ENCODE data around the gene CMTR1. TPM values are rescaled to one million over a fixed set of nuclear protein-coding genes. Genes with fewer than 3 reads are reported as not detected.
A peak's percentile ranks its signal among the peaks of the same experiment; 100 is the strongest.

The CMTR1 gene
- total RNA-seq, 4 donors from 2014 or later = 39.3 to 45.0 (median 40.9) TPM

DNA sequence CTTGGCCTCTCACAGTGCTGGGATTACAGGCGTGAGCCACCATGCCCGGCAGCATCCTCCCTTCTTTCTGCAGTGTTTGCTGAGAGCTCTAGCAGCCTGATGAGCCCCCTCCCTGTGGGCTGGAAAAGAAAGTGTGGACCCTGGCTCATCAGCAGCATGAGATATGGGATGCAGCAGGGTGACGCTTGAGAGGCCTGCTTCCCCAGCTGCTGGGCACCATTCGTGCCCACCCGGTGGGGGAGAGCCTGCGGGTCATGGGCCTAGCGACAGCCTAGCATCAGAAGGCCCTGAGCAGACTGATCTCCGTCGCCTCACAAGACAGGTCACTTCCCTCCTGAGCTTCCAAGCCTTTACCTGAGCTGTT, 82.7 kb downstream of the CMTR1 start:
- H3K9me3 ChIP-seq = peaks cover 0 to 7% (median 0%) of the 10 kb centered on the region in 4 donors
- peaks cover 0 to 17% (median 9%) of the 10 kb centered on the region in 4 donors for H3K4me1 ChIP-seq
- TF ChIP-seq, protein P1, sequence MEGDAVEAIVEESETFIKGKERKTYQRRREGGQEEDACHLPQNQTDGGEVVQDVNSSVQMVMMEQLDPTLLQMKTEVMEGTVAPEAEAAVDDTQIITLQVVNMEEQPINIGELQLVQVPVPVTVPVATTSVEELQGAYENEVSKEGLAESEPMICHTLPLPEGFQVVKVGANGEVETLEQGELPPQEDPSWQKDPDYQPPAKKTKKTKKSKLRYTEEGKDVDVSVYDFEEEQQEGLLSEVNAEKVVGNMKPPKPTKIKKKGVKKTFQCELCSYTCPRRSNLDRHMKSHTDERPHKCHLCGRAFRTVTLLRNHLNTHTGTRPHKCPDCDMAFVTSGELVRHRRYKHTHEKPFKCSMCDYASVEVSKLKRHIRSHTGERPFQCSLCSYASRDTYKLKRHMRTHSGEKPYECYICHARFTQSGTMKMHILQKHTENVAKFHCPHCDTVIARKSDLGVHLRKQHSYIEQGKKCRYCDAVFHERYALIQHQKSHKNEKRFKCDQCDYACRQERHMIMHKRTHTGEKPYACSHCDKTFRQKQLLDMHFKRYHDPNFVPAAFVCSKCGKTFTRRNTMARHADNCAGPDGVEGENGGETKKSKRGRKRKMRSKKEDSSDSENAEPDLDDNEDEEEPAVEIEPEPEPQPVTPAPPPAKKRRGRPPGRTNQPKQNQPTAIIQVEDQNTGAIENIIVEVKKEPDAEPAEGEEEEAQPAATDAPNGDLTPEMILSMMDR (IDR thresholded peaks at IDR 0.05) = no peak
- TF ChIP-seq EP300 (IDR thresholded peaks at IDR 0.05) (no peak), POLR2A (IDR thresholded peaks at IDR 0.05) (no peak)
- 61 to 75% methylated on average over 4 to 8 of the region's 9 CpGs for WGBS, 2 donors
- no peak for DNase-seq (ENCODE audit: low spot score in 2 of 2)
- no peaks in the 10 kb centered on the region for H3K36me3 ChIP-seq
- peak overlapping the region in 3 of 4 donors; percentile 13 to 64 (median 64) for H3K27ac ChIP-seq
- peaks cover 0 to 23% of the 10 kb centered on the region in 2 donors for H3K27me3 ChIP-seq
- H3K4me3 ChIP-seq = no peak overlapping the region

- H3K27ac ChIP-seq = peak overlapping the region in 3 of 4 donors; percentile 13 to 64 (median 64)
- TF ChIP-seq, protein P1 (IDR thresholded peaks at IDR 0.05) = no peak
- TF ChIP-seq EP300 (IDR thresholded peaks at IDR 0.05) (no peak), POLR2A (IDR thresholded peaks at IDR 0.05) (no peak)
- H3K4me1 ChIP-seq = peaks cover 0 to 17% (median 9%) of the 10 kb centered on the region in 4 donors
- no peaks in the 10 kb centered on the region for H3K36me3 ChIP-seq
- peaks cover 0 to 22% of the 10 kb centered on the region in 2 donors for H3K27me3 ChIP-seq
- DNase-seq (ENCODE audit: low spot score in 2 of 2) = peak in 1 of 2 donors; percentile 8
- H3K9me3 ChIP-seq = peaks cover 0 to 7% (median 0%) of the 10 kb centered on the region in 4 donors
- no peak overlapping the region for H3K4me3 ChIP-seq
- WGBS, 2 donors = 23 to 26% methylated on average over 13 to 18 of the region's 18 CpGs
These were observed 83.3 kb downstream of the CMTR1 start for GRCh38 chr6:37516076-37516919.

GRCh38 chr6:37516920-37517405, 83.9 kb downstream of the CMTR1 start:
- Histone ChIP-seq H3K4me3 (no peak overlapping the region), H3K27me3 (peaks cover 0 to 16% of the 10 kb centered on the region in 2 donors), H3K9me3 (peaks cover 0 to 7% (median 0%) of the 10 kb centered on the region in 4 donors), H3K4me1 (peaks cover 0 to 17% (median 9%) of the 10 kb centered on the region in 4 donors), H3K36me3 (no peaks in the 10 kb centered on the region), H3K27ac (peak overlapping the region in 3 of 4 donors; percentile 13 to 64 (median 20))
- no peak for TF ChIP-seq POLR2A (IDR thresholded peaks at IDR 0.05)
- 54 to 65% methylated on average over 16 of the region's 16 CpGs for WGBS, 2 donors
- no peak for DNase-seq (ENCODE audit: low spot score in 2 of 2)

DNA sequence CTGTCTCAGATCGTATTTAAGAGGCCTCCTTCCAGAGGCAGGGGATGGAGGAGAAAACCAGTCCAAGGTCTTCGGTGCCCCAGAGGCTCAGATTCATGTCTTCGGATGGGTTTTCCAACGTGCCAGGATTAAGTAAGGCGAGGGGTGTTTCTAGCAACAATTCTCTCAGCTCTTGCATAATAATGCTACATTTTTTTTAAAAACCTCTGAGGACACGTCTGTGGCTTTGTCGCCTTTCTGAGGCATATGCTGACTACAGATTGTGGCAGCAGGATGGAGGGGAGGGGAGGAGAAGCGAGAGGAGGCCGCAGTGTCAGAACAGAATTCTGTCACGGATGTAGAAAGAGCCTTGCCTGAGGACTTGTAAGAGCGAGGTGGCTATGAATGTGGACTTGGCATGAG, 84.4 kb downstream of the CMTR1 start:
- TF ChIP-seq, protein P1 (IDR thresholded peaks at IDR 0.05) = no peak
- TF ChIP-seq EP300 (IDR thresholded peaks at IDR 0.05) = no peak
- TF ChIP-seq POLR2A (IDR thresholded peaks at IDR 0.05) = no peak
- Histone ChIP-seq H3K4me1 (peaks cover 0 to 17% (median 9%) of the 10 kb centered on the region in 4 donors), H3K27ac (peak overlapping the region in 1 of 4 donors; percentile 20), H3K36me3 (no peaks in the 10 kb centered on the region), H3K4me3 (no peak overlapping the region), H3K27me3 (peaks cover 0 to 14% of the 10 kb centered on the region in 2 donors), H3K9me3 (peaks cover 0 to 7% (median 0%) of the 10 kb centered on the region in 4 donors)
- 61 to 66% methylated on average over 11 of the region's 11 CpGs for WGBS, 2 donors
- no peak for DNase-seq (ENCODE audit: low spot score in 2 of 2)

- Histone ChIP-seq H3K4me3 (no peak overlapping the region), H3K4me1 (peaks cover 0 to 17% (median 9%) of the 10 kb centered on the region in 4 donors), H3K27ac (no peak overlapping the region), H3K27me3 (peaks cover 0 to 17% of the 10 kb centered on the region in 2 donors), H3K9me3 (peaks cover 0 to 7% (median 0%) of the 10 kb centered on the region in 4 donors), H3K36me3 (no peaks in the 10 kb centered on the region)
- no peak for DNase-seq (ENCODE audit: low spot score in 2 of 2)
- 81 to 94% methylated on average over 6 of the region's 6 CpGs for WGBS, 2 donors
- TF ChIP-seq POLR2A (IDR thresholded peaks at IDR 0.05) = no peak
- TF ChIP-seq, protein P1 (IDR thresholded peaks at IDR 0.05) = no peak
- no peak for TF ChIP-seq EP300 (IDR thresholded peaks at IDR 0.05)
These were observed 85.1 kb downstream of the CMTR1 start for GRCh38 chr6:37518116-37518515.

Data from tibial nerve (tissue), 4 donors.